Nephron progenitor cell (in vitro differentiated cells): ENCODE data around the gene CDC42EP2.

Experiments
- DNase-seq: peaks from one replicate; pipeline ENCODE4 v3.0.0; 2021
- H3K27ac Mint-ChIP-seq: 2 replicates; pipeline ENCODE4 v1.8.0; 2021; ENCODE audit warnings: mild to moderate bottlenecking, moderate library complexity, mixed read lengths
- H3K27me3 Mint-ChIP-seq: 2 replicates; pipeline ENCODE4 v1.8.0; 2021; ENCODE audit warnings: mild to moderate bottlenecking, low read depth, mixed read lengths; ENCODE audit not compliant: poor library complexity
- H3K36me3 Mint-ChIP-seq: 2 replicates; pipeline ENCODE4 v1.8.0; 2021; ENCODE audit warnings: low read depth, mixed read lengths
- H3K4me1 Mint-ChIP-seq: 2 replicates; pipeline ENCODE4 v1.8.0; 2021; ENCODE audit warnings: mixed read lengths
- H3K4me3 Mint-ChIP-seq: 2 replicates; pipeline ENCODE4 v1.8.0; 2021; ENCODE audit warnings: mild to moderate bottlenecking, moderate library complexity, mixed read lengths
- H3K9me3 Mint-ChIP-seq: 2 replicates; pipeline ENCODE4 v1.8.0; 2021; ENCODE audit warnings: mild to moderate bottlenecking, moderate library complexity, mixed read lengths
- CTCF ChIP-seq: fragments of 200-600 bp; sonication (generic); IDR thresholded peaks from 2 replicates; pipeline ENCODE4 v1.5.0; 2021; ENCODE audit warnings: antibody characterized with exemption

CDC42EP2 gene

GRCh38 chr11:65317025-65317786 is 2.5 kb downstream of the CDC42EP2 start:
- H3K9me3 Mint-ChIP-seq = no peaks in the 10 kb centered on the region
- peak; percentile 37 for DNase-seq
- peak overlapping the region; percentile 56 for H3K4me3 Mint-ChIP-seq
- peaks cover 25% of the 10 kb centered on the region for H3K27me3 Mint-ChIP-seq
- H3K36me3 Mint-ChIP-seq = no peaks in the 10 kb centered on the region
- H3K27ac Mint-ChIP-seq = no peak overlapping the region
- peaks cover 39% of the 10 kb centered on the region for H3K4me1 Mint-ChIP-seq
- TF ChIP-seq CTCF = no peak

GRCh38 chr11:65320386-65321075 is 5.9 kb downstream of the CDC42EP2 start:
- Mint-ChIP-seq H3K9me3 (no peaks in the 10 kb centered on the region), H3K4me1 (peaks cover 22% of the 10 kb centered on the region), H3K27me3 (peaks cover 6% of the 10 kb centered on the region), H3K27ac (no peak overlapping the region), H3K4me3 (no peak overlapping the region), H3K36me3 (no peaks in the 10 kb centered on the region)
- no peak for TF ChIP-seq CTCF
- DNase-seq = no peak

- no peak for DNase-seq
- Mint-ChIP-seq H3K4me3 (no peak overlapping the region), H3K27me3 (peaks cover 5% of the 10 kb centered on the region), H3K9me3 (no peaks in the 10 kb centered on the region), H3K27ac (no peak overlapping the region), H3K4me1 (peaks cover 16% of the 10 kb centered on the region), H3K36me3 (no peaks in the 10 kb centered on the region)
- no peak for TF ChIP-seq CTCF
Observed at GRCh38 chr11:65321076-65321475, 6.4 kb downstream of the CDC42EP2 start.

- DNase-seq = peak; percentile 13
- TF ChIP-seq CTCF = no peak
- Mint-ChIP-seq H3K9me3 (no peaks in the 10 kb centered on the region), H3K27me3 (no peaks in the 10 kb centered on the region), H3K27ac (no peak overlapping the region), H3K4me1 (peaks cover 7% of the 10 kb centered on the region), H3K4me3 (no peak overlapping the region), H3K36me3 (no peaks in the 10 kb centered on the region)
Observed at GRCh38 chr11:65321828-65322485, 7.3 kb downstream of the CDC42EP2 start.

- TF ChIP-seq CTCF = no peak
- Mint-ChIP-seq H3K4me3 (no peak overlapping the region), H3K9me3 (no peaks in the 10 kb centered on the region), H3K4me1 (no peaks in the 10 kb centered on the region), H3K27ac (peak overlapping the region; percentile 76), H3K27me3 (no peaks in the 10 kb centered on the region), H3K36me3 (no peaks in the 10 kb centered on the region)
- no peak for DNase-seq
Observed at GRCh38 chr11:65323813-65324212, 9.1 kb downstream of the CDC42EP2 start.
